HFFc6 (cell line): ENCODE data around the gene TNP2. TPM values are rescaled to one million over a fixed set of nuclear protein-coding genes. Genes with fewer than 3 reads are reported as not detected.

Source experiments
- DNase-seq: peaks from one replicate; pipeline ENCODE4 v3.0.0-alpha.2; 2018
- H3K27ac Mint-ChIP-seq: 2 replicates; pipeline ENCODE4 v1.8.0; 2020; ENCODE audit warnings: mild to moderate bottlenecking, mixed read lengths
- H3K27me3 Mint-ChIP-seq: 2 replicates; pipeline ENCODE4 v1.8.0; 2021; ENCODE audit warnings: mild to moderate bottlenecking, moderate library complexity, mixed read lengths; ENCODE audit not compliant: insufficient read depth
- H3K36me3 Mint-ChIP-seq: 2 replicates; pipeline ENCODE4 v1.8.0; 2021; ENCODE audit warnings: low read depth, mixed read lengths
- H3K4me1 Mint-ChIP-seq: 2 replicates; pipeline ENCODE4 v1.8.0; 2020; ENCODE audit warnings: low read depth, mixed read lengths
- H3K4me3 Mint-ChIP-seq: 2 replicates; pipeline ENCODE4 v1.8.0; 2020; ENCODE audit warnings: mild to moderate bottlenecking, moderate library complexity, mixed read lengths
- H3K9me3 Mint-ChIP-seq: 2 replicates; pipeline ENCODE4 v1.8.0; 2020; ENCODE audit warnings: mild to moderate bottlenecking, mixed read lengths
- CTCF ChIP-seq: fragments of 200-600 bp; sonication (generic); IDR thresholded peaks from 2 replicates; pipeline ENCODE4 v1.5.0; 2021; ENCODE audit warnings: antibody characterized with exemption, mild to moderate bottlenecking
- total RNA-seq, 6 experiments: library from RNA; stranded (reverse); fragmentation: NEBNext Ultra II Directional; extraction: Animal tissue kit (Norgen Biotek cat#: 25700); gene quantifications; 2 replicates in 1 of 6; 3 replicates in 5 of 6; pipeline ENCODE4 v1.2.3, GENCODE V29; 2021

The TNP2 gene
- total RNA-seq, 6 experiments from 2014 or later, result not detected

GRCh38 chr16:11308493-11309283, 39.6 kb upstream of the TNP2 start:
- no peak for TF ChIP-seq CTCF
- Mint-ChIP-seq H3K4me3 (no peak overlapping the region), H3K9me3 (no peaks in the 10 kb centered on the region), H3K27me3 (no peaks in the 10 kb centered on the region), H3K27ac (no peak overlapping the region), H3K4me1 (peaks cover 21% of the 10 kb centered on the region), H3K36me3 (no peaks in the 10 kb centered on the region)
- no peak for DNase-seq

GRCh38 chr16:11307639-11308492, 38.7 kb upstream of the TNP2 start:
- no peak overlapping the region for H3K4me3 Mint-ChIP-seq
- H3K27ac Mint-ChIP-seq, result no peak overlapping the region
- no peaks in the 10 kb centered on the region for H3K36me3 Mint-ChIP-seq
- TF ChIP-seq CTCF, result no peak
- peaks cover 20% of the 10 kb centered on the region for H3K4me1 Mint-ChIP-seq
- H3K27me3 Mint-ChIP-seq, result peaks cover 2% of the 10 kb centered on the region; the same call in 1 of the 2 replicates
- H3K9me3 Mint-ChIP-seq, result no peaks in the 10 kb centered on the region
- DNase-seq, result no peak

- no peaks in the 10 kb centered on the region for H3K36me3 Mint-ChIP-seq
- no peak for DNase-seq
- no peak for TF ChIP-seq CTCF
- no peak overlapping the region for H3K4me3 Mint-ChIP-seq
- H3K27ac Mint-ChIP-seq, result no peak overlapping the region
- no peaks in the 10 kb centered on the region for H3K9me3 Mint-ChIP-seq
- H3K4me1 Mint-ChIP-seq, result peaks cover 14% of the 10 kb centered on the region
- H3K27me3 Mint-ChIP-seq, result peaks cover 2% of the 10 kb centered on the region; the same call in 1 of the 2 replicates
Observed at GRCh38 chr16:11306997-11307638, 38.0 kb upstream of the TNP2 start.

GRCh38 chr16:11306381-11306780, 37.3 kb upstream of the TNP2 start:
- Mint-ChIP-seq H3K4me1 (peaks cover 9% of the 10 kb centered on the region; the same call in 1 of the 2 replicates), H3K27me3 (peaks cover 2% of the 10 kb centered on the region; the same call in 1 of the 2 replicates), H3K27ac (no peak overlapping the region), H3K36me3 (no peaks in the 10 kb centered on the region), H3K9me3 (no peaks in the 10 kb centered on the region), H3K4me3 (no peak overlapping the region)
- TF ChIP-seq CTCF, result no peak
- no peak for DNase-seq

- DNase-seq, result no peak
- Mint-ChIP-seq H3K36me3 (no peaks in the 10 kb centered on the region), H3K27ac (no peak overlapping the region), H3K9me3 (no peaks in the 10 kb centered on the region), H3K4me1 (peaks cover 9% of the 10 kb centered on the region; the same call in 1 of the 2 replicates), H3K27me3 (peaks cover 3% of the 10 kb centered on the region), H3K4me3 (no peak overlapping the region)
- TF ChIP-seq CTCF, result no peak
Observed at GRCh38 chr16:11303405-11304138, 34.4 kb upstream of the TNP2 start.
